Stimulated activated CD4-positive, alpha-beta T cell treated with anti-CD3 and anti-CD28 coated beads, Interleukin-15, amount 100 ng/mL, for 1 hour (primary cell): Measurements from ENCODE around the gene P2RY13.

ENCODE experiments used
- DNase-seq, 2 donors: peaks; one replicate each; pipeline ENCODE4 v3.0.0-alpha.2; 2020; ENCODE audit warnings: low read depth in 1 of 2, low spot score in 1 of 2

Gene P2RY13

DNA sequence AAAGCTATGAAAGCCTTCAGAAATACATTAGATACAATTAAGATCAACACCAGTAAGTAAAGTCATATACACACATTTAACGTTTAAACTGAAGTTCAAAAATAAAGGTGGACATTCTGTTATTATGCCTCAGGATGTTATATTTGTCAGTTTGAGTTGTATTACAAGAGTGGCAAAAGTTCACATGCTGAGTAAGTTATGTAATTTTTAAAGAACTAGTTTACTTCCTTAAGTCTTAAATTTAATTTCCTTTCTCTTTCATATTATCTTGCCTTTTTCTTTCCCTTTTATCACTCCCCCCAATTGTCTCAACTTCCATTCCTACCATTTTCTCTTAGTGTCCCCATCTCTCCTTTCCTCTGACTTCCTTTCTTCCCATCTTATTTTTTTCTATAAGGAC lies 7.8 kb downstream of the P2RY13 start:
- DNase-seq, result no peak

DNA sequence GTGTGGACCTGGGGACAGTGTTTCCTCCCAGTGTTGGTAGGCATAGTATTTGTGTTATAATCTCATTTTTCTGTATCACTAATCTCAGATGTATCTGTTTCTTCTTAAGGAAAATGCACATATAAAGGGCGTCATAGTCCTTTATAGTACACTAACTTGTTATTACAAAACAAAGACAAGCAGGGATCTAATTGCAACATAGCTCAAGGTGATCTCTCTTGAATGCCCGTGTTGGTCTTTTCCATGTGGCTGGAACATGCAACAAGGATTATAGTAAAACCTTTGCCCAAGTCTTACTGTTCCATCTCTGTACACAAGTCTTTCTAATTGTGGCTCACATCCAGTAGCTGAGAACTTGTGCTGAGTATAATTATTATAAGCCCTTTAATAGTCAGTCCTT lies 9.2 kb downstream of the P2RY13 start:
- DNase-seq, result no peak

DNA sequence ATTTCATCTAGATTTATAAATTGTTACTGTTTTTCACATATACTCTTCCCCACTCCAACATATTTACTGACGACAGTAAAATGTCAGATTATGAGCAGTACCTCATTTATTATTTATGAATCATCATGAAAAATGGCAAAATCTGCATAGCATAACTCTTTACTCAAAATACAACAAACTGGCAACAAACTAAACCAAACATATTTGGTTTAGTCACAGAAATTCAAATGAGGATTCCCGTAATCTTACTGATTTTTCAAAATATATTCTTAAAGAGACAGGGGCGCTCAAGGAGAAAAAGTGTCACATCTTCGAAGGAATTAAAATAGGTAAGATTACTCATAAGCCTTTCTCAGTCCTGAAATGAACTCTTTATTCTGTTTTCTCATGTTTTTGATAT lies 9.7 kb downstream of the P2RY13 start:
- no peak for DNase-seq

DNA sequence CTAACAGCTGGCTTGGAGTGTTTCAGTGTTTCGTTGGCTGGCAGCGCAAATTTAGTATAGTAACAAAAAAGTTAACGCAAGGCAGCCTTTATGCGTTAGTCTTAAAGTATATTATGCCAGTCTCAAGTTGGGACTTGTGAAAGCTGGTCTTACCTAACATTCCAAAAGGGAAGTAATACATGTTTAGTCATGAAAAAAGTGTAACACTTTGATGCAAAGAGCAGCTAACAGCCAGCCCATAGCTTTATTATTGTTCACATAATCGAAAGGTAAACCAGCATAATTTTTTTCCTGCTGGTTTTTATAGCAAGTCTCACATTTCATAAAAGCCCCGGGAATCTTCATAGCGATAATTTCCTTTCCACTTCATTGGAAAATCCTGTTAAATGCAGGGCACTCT lies 10.4 kb downstream of the P2RY13 start:
- no peak for DNase-seq

DNA sequence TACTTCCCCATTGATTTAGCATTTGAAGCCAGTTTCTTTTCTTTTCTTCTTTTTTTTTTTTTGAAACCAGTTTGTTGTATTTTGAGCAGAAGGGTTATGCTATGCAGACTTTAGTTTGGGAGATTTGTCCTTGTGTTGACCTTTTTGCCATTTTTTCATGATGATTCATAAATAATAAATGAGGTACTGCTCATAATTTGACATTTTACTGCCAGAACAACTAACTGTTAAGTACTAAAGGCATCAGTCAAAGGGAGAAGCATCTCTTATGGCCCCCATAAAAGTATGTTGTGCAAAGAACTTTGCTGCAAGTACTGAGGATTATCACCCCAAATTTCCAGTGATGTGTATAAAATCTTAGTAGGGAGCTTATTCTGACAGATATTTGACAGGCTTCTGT lies 11.0 kb downstream of the P2RY13 start:
- DNase-seq, result no peak

DNA sequence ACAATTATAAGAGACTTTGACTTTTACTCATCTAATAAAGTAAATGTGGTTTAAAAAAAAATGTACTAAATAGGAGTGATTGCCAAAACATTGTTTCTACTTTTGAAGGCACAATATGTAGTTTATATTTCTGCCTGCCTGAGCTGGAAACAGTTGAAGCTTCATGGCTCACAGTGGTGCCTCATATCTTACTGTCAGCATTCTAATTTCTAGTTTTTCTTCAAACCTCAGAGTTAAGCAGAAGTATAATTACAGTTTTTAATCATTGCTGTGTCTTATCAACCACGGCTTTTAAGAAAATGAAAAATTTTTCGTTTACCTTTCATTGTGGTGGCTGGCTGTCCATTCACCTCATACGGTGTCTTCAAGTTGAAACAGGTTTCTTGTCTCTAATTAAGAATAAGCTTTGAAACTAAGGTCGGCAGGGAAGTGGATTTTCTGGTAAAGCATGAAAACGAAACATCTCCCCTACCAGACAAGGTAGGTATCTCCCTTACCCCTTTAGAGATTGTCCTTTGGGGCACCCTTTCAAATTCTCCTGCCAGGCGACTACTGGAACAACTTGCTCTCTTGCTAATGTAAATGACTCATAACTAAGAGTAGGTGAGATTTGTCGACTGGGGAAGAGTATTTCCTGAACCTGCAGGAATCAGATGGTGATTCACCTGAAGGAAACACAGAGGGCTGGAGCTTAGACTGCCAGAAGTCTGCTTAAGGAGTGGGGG lies 12.9 kb downstream of the P2RY13 start, which contains the start of gene GPR87:
TSS of gene GPR87 (minus strand) at position 554 of the 725 bp plus-strand sequence. CDS start 16,720 bp downstream, outside the sequence.
- no peak for DNase-seq

DNA sequence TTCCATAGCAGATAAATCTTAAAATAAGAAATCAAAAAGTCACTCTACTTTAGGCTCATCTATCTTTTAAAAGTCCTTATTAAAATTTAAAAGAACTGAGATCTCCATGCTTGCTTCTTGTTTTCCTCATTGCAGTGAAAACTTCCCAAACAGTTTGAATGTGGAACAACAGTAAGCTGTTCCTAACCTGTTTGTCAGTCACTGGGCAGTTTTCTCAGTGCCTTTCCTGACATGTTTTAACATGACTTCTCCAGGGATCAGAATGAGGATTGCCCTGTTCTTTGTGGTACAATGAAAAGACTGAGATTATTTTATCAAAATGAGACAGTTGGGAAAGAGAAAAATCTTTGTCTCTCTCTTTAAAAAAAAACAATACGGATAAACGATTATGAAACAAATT lies 13.5 kb downstream of the P2RY13 start:
- DNase-seq, result no peak

DNA sequence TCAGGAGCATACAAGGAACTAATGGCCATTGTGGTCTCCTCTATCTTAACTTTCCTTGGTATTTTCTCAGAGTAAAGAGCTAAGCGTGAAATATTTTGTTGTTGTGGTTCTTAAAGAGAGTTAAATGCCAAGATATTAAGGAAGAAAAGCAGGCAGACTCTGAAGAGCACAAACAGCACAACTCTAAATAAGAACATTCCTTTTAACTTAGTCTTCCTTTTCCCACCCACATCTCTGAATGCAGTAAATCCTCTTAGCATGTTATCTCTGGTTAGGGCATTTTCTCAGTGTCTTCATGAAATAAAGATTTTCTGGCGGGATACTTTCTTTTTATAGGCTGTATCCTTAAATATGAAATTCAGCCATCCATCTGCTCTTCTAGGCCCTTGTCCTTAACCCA lies 14.2 kb downstream of the P2RY13 start:
- no peak for DNase-seq

DNA sequence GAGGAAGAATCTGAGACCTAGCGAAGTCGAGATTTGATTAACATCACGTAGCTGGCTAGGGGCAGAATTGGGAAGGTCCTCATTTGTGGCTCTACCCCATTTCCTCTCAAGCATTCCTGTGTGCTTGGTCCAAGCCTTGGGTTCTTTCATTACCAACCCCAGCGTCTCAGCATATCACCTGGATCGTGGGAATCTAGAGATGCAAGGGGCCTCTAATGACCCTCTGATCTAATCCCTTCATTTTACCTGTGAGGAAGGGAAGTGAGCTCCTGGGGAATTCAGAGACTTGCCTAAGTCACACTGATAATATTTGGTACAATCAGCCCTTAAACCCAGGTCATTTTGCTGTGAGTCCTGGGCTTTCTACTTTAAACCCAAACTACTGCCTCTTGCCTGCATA lies 14.8 kb downstream of the P2RY13 start:
- no peak for DNase-seq

DNA sequence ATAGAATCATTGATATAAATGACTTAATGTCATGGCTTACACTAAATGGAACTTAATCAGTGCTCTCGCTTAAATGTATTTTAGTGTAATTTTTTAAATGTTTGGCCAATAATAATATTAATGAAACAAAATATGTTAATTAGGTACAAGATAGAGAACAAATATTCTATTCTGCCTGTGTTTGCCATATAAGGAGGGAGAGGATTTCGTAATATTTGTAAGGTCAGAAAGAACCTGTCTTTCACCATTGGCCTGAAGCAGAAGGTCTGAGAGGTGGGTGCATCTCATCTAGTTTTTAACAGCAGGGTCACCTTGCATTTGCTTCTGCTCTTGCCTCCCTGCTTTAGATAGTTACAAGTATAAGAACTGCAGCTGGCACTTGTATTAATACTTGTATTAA lies 15.2 kb downstream of the P2RY13 start:
- no peak for DNase-seq

DNA sequence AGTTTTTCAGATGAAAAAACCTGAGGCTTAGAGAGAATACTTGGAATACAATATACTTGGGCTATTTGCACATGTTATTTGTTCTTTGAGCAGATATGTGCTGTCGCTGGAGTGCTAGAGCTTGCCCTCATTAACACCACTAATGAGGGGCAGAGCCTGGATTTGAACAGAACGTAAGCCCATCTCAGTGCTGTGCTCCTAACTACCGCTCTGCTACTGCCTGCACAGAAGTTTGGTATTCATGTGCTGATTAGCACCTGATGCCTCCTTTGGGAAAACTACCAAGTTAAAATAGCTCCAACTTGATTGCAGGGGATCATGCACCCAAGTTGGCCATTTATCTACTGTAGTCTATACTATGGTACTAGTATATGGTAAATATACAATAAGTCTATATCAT lies 16.4 kb downstream of the P2RY13 start:
- DNase-seq, result no peak

DNA sequence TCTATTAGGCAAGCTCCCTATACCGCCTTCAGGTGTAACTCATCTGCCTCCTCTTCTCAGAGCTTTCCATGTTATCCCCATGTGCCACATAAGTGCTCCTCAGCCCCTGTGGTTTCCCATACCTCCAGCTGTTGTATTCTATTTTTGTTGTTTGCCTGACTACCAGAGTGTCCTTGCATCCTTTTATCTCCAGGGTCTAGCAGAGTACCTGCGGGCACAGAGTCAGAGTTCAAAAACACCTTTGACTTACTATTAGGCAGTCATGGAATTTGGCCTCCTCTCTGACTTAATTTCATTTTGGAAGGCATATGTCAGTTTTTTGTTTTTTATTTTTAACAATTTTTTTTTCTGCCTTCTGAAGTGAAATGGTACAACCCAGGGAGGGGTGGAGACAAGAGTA lies 19.8 kb downstream of the P2RY13 start:
- no peak for DNase-seq

DNA sequence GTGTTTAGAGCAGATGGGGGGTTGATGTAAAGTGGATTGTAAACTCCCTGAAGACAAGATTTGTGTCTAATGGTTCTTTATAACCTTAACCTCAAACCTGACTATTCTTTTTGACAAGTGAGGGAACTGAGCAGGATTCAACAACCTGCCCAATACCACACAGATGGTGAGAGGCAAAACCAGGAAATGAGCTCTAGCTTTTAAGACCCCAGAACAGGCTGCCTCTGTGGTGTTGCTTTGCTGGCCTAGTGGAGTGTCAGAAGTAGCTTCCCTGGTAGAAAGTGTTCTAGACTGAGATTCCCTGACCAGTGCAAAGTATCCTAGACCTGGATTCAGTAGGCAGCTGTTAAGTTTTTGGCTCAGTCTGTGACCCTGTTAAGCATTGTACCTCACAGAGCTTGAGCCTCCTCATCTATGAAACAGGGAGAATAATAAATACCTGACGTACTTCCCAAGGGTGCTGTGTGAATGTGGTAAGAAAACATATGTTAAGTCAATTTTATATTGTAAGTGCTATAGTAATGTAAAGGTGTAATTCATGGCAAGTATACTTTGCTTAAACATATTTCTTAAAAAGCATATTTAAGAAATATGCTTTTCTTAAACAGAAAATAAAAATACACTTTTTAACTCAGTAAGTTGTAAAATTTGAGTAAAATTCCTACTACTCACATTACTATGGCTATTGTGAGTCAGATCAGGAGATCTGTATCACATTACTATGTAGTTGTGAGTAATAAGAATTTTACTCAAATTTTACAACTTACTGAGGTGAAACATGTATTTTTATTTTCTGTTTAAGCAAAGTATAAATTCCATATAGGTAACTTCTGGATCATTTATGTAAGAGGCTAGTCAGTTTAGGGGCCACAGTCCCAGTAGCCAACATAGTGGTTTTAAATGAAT lies 21.5 kb downstream of the P2RY13 start:
- no peak for DNase-seq

DNA sequence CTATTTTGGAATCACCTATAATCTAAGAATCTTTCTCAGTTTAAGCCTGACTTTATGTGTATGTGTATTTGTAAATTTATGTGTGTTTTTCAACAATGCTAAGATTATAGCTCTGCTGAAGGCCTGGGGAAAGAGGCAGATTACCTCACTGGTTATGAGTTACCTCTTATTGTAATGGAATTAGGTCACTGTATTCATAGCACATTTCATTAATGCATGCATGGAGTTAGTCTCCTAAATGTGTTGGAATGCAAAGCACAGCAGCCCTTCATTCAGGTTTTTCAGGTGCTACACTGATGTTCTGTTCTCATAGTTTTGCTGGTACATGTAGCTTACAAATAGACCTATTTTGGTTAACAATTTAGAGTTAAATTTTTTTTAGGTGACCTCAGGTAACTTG lies 22.2 kb downstream of the P2RY13 start:
- DNase-seq, result no peak

DNA sequence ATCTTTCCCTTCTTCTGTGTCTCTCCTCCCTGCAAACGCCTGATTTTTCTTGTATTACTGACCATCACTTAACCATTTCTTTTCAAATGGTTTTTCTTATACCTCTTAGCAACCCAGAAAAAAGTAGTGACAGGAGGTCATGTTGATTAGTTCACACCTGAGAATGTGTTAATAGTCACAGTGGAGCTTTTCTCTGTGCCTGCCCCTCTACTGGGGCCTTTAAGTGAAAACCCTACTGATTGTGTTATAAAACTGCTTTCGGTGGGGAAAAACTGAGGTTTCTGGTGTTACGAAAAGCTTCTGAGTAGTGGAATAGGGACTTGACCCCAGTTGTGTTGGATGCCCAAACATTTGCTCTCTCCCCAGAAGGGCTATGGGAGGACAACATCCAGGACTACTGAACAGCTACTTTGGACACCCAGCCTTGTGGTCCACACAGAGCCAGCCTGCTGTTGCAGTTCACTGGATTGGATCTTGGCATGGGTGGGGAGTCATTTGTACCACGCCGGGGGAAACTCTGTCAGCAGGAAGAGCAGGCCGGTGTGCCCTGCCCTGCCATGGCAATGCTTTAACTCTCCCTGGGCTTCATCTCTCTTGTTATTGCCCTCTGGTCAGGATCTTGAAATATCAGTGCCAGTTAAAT lies 23.1 kb downstream of the P2RY13 start:
- no peak for DNase-seq

DNA sequence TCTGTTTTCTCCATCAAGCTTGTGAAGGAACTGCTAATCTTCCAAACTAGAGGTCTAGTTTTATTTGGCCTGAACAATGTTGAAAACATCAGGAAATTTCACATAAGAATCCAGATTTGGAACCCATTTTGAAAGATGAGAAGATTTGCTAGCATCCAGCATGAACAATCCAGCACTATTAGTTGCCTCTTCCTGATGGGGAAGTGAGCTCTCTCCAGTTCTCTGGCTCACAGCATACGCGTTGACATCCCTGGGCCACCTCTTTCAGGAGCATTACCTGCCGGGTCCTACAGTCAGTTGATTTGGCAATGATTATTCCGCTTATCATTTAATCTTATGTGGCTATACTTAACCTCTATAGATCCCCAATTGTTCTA lies 23.6 kb downstream of the P2RY13 start:
- no peak for DNase-seq

DNA sequence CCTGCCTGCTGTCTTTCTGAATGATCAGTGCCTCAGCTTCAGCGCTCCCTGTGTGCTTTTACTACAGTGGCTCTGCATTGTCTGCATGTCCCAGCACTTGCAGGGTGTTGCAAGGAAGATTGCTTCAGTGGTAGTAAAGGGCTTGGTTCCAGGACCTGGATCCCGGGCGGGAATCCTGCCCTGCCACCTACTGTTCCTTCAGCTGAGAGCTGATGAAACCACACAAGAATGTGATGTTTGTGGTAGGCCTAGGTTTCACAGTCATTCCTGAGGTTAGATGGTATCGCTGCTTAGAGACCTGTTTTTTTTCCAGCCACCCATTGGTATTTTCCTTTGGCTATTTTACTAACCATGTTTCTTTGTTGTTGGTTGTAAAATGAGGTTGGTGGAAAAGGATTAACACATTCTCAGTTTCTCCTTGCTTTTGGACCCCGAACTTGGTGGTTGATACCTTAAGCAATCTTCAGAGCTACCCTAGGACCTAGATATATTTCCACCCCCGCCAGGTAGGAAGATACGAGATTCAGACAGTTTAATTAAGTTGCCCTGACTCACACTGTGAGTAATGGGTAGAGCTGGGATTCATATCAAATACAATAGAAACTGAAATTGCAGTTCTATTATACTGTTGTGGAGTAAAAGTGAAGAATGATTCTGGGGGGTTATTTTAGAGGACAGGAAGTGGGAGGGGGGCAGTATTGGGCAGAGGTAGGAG lies 24.1 kb downstream of the P2RY13 start:
- no peak for DNase-seq

DNA sequence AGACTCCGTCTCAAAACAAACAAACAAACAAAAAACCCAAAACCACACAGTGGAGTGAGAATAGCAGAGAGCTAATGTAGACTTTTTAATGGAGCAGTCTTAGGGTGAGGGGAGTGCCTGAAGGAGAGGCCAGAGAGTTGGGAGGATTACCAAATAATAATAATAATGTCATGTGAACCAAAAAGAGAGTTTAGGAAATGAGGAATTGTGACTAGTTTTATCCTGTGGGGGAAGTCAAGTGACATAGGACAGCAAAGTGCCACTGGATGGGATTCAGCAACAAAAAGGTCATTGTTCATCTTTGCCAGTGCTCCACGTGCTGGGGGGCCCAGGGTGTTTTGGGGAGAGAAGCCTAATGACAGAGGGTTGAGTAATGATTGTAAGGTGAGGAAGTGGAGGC lies 25.6 kb downstream of the P2RY13 start:
- DNase-seq, result no peak

DNA sequence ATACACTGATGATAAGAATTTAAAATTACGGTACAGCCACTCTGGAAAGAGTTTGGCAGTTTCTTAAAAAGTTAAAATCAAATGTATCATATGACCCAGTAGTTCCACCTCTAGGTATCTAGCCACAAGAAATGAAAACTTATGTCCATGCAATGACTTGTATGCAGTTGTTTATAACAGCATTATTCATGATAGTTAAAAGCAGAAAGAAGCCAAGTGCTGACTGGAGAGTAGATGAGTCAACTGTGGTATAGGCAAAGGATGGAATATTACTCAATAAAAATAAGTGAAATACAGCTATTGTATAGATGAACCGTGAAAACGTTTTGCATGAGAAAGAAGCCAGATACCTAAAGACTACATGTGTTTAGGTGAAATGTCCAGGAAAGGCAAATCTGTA lies 27.6 kb downstream of the P2RY13 start:
- DNase-seq, result no peak

DNA sequence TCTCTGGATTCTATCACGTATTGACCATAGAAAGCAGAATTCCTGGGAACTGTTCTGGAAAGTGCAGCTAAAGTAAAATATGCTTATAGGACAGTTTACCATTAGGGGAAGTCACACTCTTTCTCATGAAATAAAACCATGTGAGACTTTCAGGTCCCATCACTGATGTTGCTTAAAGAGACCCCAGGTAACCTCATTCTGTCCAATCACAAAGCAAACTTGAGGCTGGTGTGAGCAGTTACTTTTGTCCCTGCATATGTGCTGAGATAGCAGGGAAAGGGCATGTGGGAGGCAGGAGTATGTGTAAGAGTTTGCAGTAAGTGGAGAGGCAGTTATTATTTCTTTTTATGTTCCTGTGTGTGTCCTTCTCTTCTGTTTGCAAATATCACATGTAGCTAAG lies 28.8 kb downstream of the P2RY13 start:
- no peak for DNase-seq

DNA sequence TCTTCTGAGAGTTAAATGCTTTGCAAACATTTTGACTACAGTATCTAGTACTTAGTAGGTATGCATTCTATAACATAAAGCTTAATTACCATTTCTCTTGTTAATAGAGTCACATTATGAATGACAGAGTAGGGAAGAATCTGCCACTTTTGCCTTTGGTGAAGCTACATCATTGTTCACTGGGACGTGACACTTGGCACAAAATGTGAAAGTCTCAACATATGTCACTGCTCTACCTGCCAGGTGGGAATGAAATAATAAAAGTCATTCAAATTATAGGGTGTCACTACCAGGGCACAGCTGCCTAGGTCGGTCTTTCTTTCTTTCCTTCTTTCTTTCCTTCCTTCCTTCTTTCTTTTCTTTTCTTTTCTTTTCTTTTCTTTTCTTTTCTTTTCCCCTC lies 30.3 kb downstream of the P2RY13 start:
- no peak for DNase-seq
